Pons (tissue), 1 donor: ENCODE results near the gene RARS2.

Source experiments
- DNase-seq: peaks from one replicate; pipeline ENCODE4 v3.0.0-alpha.2; 2016; ENCODE audit warnings: low spot score

The RARS2 gene

DNA sequence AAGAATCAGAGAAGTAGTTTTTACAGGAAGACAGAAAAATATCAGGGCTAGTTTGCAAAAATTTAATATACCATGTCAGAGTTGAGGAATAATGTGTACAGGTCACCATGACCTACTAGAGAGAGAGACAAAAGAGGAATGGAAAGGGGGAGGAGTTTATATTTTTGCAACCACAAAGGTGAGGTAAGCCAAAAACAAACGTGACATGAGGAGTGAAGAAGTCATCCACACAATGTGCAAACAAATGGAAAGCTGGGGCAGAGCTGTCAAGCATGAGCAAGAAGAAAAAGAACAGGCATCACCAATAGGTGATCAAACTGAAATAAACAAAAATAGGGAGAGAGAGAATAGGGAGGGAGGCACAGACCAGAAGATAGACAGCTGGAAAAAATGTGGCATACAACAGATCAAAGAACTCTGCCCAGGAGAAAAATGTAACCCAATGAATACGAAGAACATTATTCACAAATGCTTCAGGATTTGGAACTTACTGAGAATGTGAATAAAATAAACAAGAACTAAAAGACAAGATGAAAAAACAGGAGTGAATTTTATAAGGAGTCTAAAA lies 15.5 kb downstream of the RARS2 start:
- DNase-seq: no peak

DNA sequence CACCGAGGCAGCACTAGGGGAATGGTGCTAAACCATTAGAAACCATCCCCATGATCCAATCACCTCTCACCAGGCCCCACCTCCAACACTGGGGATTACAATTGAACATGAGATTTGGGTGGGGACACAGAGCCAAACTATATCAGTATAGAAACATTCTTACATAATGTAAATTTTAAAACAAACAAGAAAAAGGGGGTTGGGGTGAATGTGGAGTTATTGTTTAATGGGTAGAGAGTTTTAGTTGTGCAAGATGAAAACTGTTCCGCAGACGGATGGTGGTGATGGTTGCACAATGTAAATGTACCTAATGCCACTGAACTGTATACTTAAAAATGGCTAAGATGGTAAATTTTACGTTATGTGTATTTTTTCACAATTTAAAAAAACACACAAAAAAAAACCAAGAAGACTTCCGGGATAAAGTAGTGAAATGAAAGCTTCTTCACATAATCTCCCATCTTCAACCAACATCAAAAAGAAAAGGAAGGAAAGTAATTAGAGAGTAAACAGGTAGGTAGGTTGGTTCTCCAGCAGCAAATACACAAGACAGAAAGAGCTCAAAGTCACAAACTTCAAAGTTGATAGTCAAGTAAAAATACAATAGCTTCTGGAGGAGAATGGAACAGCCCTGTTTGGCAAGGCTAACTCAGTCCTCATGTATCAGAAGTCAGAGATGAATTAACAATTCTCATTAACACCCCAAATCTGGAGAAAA lies 16.3 kb downstream of the RARS2 start:
- no peak for DNase-seq

DNA sequence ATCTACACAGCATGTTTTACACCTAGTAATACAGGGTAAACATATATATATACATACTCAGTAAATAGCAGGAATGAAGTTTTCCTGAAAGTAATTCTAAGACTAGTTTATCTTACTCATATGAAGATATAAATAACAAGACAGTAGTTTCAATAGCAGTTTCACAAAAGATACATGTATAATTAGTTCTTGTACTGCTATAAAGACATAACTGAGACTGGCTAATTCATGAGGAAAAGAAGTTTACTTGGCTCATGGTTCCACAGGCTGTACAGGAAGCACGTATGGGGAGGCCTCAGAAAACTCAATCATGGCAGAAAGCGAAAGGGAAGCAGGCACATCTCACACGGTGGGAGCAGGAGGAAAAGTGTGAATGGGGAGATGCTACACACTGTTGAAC lies 16.9 kb downstream of the RARS2 start:
- DNase-seq: no peak

DNA sequence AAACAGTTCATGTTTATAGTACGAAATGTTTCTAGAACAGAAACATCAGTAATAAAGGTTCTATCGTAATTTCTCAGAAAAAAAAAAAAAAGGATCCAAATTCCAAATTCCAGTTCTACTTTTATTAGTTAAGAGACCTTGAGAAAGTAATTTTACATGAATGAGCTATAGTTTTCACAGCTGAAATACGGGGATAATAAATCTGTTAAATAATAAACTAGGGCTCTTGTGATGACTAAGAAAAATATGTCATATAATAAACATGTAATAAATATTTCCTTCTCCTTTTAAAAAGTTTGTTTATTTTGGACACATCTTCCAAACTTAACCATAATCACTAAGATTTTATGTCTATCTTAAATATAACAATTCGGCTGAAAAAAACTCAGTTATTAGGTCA lies 17.8 kb downstream of the RARS2 start:
- no peak for DNase-seq

DNA sequence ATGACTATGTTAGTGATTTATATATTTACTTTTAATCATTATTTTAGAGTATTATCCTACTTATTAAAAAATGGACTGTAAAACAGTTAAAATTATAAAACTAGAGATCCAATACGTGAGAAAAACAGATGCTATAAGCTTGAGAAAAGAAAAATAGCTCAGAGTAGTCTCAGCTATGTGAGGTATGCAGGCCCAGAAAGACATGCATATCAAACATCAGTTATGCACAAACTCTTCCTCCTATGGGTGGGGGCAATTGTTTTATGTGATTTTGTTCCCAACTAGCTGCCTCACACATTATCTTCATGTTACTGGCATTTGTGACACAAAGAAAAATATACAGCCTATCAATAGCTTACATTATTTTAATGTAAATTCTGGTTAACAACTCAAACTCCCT lies 28.8 kb downstream of the RARS2 start:
- DNase-seq: no peak

DNA sequence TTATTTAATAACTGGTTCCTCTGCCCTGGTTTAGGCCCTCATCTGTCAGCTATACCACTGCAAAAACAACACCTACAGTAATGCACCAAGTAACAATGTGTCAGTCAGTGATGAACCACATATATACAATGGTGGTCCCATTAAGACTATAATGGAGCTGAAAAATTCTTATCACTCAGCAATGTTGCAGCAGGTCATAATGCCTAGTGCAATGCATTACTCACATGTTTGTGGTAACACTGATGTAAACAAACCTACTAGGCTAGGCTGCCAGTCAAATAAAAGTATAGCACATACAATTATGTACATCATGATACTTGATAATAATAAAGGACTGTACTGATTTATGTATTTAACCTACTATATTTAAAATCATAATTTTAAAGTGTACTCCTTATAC lies 31.3 kb downstream of the RARS2 start:
- no peak for DNase-seq

DNA sequence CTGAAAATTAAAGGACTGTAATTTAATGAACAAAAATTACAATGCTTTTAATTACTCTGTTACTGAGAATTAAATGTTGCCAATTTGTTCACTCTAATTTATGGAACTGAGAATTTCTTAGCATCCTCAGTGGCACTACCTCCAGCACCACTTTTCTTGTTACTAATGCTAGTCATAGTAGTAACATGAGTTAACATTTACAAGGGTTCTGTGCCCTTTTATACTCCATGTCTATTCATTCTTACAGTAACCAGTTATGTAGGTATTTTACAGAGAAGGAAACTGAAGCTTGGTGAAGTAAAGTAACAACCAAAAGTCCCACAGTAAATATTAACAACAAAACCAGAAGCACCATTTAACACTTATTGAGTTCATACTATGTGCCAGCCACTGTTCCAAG lies 34.3 kb downstream of the RARS2 start:
- DNase-seq: no peak

DNA sequence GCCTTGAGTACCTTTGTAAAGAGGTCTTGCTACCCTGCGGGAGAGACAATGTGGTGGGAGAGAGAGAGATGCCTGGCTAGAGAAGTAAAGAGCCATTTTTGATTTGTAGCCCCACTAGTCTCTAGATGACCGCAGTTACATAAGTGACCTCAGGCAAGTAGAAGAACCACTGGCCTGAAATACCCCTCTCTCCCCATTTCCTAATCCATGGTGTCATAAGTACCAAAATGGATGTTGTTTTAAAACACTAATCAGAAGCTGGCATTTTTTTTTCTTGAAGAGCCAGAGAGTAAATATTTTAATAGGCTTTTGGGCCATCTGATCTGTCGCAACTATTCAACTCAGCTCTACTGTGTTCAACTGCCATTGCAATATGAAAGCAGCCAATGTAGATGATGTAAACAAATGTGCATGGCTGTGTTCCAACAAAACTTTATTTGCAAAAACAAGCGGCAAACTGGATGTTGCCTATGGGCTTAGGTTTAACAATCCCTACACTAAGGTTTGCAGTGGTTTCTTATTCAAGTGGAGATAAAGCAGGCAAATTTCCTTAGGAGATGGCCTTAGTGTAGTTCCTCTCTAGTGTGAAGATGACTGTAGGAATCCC lies 36.5 kb downstream of the RARS2 start:
- no peak for DNase-seq

DNA sequence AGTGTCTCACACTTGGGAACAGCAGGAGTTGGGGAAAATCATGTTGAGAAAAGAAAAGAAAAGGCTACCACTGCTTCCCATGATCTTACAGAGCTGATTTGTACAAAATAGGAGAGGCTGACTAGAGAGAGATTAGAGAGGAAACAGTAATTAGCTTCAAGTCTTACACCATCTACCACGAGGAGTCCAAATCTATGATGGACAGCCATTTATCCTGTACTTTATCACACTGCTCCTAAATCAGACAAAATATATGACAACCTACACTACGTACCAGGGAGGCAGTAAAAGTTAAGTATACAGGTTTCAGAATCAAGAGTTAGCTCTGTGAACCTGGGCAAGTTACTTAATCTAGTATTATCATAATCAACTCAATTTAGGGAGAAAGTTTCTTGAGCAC lies 38.0 kb downstream of the RARS2 start:
- no peak for DNase-seq

DNA sequence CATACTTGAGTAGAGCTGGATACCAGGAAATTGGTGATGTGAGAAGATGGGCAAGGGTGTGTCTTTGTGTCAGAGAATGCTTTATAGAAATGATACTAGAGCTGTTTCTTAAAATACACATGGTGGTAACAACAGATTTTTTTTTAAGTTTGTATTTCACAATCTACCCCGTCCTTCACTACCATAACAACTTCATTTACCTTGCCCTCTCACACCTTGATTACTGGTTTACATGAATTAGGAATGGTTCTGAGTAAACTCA lies 45.4 kb downstream of the RARS2 start:
- DNase-seq: no peak

DNA sequence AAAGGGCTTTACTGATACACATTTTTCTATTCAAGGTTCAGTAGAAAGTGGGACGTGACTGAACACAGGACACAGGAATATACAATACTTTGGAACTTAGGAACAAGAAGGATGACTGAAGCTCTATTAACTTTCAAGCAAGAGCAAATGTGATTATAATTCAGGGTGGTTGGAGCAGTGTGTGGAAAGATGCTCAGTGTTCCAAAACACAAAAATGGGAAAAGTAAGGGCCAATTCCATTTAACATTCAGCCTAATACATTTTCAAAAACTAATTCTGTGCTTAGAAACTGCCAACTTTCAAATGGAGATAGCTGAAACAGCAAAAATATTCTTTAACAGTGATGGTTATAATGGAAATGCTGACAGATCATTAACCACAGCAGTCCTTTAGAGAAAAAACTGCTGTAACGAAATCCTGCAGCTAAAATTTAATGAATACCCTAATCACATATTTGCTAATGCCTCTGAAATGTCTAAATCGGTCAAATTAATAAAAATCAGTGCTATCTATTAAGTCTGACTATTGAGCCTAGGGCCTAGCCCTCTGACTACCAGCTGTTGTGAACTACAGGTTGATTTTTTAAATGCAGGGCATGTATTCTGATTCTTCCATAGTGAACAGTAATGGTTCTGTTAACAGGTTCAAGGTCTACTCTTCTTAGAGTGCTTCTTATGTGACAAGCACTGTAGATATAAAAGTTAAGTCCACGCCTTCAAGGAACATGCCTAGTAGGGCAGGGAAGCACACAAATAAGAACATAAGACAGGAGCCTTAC lies 45.9 kb downstream of the RARS2 start:
- no peak for DNase-seq

DNA sequence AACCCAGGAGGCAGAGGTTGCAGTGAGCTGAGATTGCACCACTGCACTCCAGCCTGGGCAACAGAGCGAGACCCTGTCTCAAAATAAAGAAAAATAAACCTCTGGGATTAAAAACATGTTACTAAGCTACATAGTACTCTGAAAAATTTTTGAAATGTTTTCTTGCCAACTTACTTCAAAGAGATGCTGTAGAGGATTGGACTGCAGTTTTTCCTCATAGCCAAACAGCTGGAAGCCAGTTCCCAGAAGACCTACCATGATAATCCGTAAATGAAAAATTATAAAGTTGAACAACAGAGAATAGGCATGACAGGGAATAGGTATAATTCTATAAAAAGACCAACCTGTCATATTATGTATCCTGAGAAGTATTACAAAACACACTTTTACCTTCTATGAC lies 48.0 kb downstream of the RARS2 start:
- no peak for DNase-seq

DNA sequence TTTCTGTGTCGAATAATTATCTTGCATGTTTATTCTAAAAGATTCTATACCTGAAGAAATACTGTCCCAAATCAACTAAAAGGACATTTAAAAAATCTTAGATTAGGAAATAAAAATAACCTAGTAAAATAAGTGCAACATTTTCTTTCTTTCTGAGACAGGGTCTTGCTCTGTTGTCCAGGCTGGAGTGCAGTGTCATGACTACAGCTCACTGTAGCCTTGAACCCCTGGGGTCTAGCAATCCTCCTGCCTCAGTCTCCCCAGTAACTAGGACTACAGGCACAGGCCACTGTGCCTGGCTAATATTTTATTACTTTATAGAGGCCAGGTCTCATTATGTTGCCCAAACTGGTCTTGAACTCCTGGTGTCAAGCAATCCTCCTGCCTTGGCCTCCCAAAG lies 48.7 kb downstream of the RARS2 start:
- DNase-seq: no peak

DNA sequence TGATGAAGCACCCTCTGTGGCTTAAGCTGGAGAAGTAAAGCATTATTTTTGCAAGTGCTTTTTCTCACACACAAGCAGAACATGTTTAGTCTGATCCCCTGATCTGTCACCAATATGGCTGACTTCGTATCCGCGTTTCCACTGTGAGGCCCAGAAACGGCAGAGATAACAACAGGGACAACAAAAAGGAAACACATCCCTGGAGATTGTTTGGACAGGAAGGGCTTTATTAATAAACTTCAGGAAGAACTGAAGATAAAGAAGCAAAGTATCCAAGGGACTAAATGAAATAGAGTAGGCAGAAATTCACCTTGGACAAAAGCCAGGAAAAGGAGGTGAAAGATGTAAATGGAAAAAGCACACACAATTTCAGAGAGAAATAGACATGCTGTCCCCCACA lies 49.2 kb downstream of the RARS2 start:
- no peak for DNase-seq

DNA sequence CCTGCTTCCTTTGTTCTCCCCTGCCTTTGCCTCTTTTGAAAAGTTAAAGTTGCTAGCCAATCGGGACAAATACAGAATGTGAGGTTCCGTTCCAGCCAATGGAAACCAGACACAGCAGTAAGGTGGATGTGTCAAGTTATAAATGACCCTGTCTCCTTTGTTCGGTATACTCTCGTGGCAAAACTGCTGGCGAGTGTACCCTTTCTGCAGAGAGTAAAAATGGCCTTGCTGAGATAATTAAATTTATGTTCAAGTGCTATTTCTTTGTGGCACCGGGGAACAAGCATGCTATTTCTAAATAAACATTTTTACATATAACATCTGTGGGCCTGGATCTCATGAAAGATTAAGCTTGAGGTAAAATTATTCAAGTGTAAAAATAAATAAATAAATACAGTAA lies 50.2 kb downstream of the RARS2 start:
- no peak for DNase-seq

DNA sequence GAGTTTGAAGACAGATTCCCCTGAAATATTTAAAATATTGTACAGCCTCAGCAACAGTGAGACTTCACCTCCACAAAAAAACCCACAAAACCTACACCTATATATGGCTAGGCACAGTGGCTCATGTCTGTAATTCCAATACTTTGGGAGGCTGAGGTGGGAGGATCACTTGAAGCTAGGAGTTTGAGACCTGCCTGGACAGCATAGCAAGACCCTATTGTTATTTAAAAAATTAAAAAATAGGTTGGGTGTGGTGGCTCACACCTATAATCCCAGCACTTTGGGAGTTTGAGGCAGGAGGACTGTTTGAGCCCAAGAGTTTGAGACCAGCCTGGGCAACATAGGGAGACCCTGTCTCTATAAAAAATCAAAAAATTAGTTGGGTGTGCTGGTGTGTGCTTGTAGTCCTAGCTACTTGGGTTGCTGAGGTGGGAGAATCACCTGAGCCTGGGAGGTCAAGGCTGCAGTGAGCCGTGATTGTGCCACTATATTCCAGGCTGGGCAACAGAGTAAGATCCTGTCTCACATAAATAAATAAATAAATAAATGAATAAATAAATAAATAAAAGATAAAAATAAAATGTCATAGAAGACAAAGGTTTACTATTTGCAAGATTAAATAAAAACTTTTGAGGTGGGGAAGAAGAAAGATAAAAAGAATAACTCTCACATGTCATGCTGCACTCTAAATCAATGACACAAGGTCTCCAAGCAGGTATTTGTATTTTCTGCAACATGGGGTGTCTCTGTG lies 51.1 kb downstream of the RARS2 start:
- DNase-seq: no peak

DNA sequence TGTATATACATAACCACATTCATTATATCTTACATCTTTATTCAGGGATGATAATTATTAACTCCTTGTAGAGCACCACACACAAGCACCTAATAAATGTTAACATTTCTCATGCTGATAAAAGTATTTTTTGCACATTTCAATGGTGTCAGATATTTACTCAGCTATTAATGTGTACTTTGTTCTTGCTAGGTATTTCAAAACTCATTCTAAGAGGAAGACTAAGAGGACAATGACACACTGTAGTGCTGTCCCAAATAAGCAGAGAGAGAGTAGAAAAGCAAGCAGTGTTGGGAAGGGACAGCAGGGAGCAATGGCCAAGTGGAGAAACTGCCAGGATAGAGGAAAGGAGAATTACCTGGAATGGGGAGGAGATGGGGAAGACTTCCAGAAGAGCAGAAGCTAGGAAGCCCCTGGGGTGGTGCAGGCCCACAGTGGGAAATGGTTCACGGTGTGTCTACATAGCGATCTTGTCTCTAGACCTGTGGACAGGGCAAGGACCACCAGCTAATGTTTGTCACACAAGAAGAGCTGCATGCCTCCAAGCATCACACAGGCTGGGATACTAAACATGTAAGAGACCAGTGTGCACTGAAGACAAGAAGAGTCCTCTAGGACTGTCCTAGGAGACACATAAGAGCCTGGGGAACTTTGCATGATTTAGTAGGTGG lies 55.3 kb downstream of the RARS2 start:
- no peak for DNase-seq

DNA sequence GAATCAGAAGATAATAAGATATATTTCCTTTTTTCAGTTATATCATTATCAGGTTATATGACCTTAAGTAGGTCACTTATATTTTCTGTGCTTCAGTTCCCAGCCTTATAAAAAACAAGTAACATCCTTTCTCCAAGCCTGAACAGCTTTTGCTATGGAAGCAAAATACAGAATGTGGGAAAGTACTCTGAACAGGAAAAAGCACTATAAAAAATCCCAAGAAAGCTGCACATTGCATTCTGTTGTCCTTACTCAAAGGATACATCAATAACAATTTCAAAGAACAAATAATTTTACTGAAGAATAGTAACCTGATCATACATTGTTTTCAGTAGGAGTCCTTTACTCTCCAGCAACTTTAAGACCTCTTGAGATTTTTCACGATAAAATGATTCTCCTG lies 60.6 kb downstream of the RARS2 start:
- no peak for DNase-seq

DNA sequence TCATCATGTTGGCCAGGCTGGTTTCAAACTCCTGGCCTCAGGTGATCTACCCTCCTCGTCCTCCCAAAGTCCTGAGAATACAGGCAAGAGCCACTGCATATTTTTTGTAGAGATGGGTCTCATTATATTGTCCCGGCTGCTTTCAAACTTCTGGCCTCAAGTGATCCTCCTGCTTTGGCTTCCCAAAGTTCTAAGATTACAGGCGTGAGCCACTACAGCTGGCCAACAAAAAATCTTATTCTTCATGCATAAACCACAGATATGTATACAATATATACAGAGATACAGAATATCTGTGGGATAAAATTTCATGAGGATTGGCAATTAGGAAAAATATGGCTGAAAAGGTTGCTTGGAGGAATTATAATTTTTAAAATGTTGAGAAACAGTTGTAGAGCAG lies 67.1 kb downstream of the RARS2 start:
- DNase-seq: no peak

DNA sequence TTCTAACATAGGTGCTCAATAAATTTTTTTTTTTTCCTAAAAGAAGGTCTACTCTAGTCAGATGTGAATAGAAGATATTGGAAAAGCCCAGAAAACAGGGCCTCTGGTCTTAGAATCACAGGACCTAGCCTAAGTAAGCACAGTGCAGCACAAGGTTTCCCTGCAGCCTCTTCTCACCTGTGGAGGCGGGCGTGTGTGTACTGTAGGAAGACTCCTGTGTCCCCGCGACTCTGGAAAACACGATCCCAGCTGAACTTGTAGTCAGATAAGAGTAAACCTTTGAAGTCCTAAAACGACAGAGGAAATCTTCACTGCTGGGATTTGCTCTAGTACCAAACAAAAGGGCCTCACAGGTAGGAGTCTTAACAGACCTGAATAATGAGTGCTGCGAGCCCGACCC lies 71.3 kb downstream of the RARS2 start:
- no peak for DNase-seq

DNA sequence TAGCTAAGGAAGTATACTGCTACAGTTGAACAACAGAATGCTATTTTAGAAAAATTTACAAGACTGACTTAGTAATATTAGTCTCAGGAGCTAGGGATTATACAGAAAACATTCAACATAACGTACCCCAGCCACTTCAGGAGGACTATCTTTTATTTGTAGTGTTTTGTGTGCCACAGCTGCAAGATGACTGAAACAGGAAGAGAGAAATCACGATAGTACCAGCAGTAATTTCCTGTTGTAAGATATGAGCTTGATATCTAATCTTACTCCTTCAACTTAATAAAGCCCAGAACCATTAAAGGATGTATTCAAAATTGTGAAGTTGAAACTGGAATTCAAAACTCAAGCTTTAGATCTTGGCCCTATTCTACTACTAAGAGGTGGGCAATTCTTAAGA lies 75.0 kb downstream of the RARS2 start:
- DNase-seq: no peak

DNA sequence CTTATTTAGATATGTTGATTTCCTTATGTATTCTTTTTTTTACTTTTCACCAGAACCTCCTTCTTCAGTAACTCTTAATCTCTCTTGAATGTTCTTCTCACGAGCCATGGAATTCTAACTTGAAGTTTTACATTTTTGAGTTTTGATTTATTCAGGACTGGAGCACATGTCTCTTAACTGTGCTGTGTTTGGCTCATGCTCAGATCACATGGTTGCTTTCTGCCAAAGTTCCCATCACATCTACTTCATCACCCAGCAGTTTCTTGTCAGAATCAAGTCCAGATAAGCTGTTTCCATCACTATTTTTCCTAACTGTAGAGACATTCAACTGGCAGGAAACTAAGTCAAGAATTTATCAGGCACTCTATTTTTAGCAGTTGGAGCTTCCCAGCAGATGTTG lies 85.3 kb downstream of the RARS2 start:
- DNase-seq: no peak
